Urinary bladder (tissue), 4 donors: Measurements from ENCODE around the gene DENND4B. TPM values are rescaled to one million over a fixed set of nuclear protein-coding genes. Genes with fewer than 3 reads are reported as not detected.
A peak's percentile ranks its signal among the peaks of the same experiment; 100 is the strongest.

Experiments used
- DNase-seq: peaks from one replicate; pipeline ENCODE4 v3.0.0-alpha.2; 2015; ENCODE audit errors: extremely low spot score
- H3K27ac ChIP-seq: one replicate; pipeline ENCODE4 v1.5.1; 2013; ENCODE audit warnings: low read depth, mild to moderate bottlenecking, moderate library complexity
- H3K36me3 ChIP-seq: one replicate; pipeline ENCODE4 v1.6.1; 2013; ENCODE audit warnings: mild to moderate bottlenecking, moderate library complexity; ENCODE audit not compliant: insufficient read depth
- H3K4me1 ChIP-seq: one replicate; pipeline ENCODE4 v1.6.1; 2013; ENCODE audit warnings: mild to moderate bottlenecking, moderate library complexity; ENCODE audit not compliant: insufficient read depth
- H3K4me3 ChIP-seq: one replicate; pipeline ENCODE4 v1.5.1; 2013; ENCODE audit warnings: low read depth, low read length
- WGBS: extraction: QIAGEN DNeasy Blood & Tissue Kit; methylation state at CpG from one replicate; pipeline ENCODE4 v1.1.7; 2013; 5-methylcytosine and 5-hydroxymethylcytosine counted together
- polyA plus RNA-seq: library from polyadenylated mRNA; stranded (reverse); fragments of 200-250 nt; gene quantifications from one replicate; pipeline ENCODE4 v1.2.3, GENCODE V29; 2013
- total RNA-seq: library from RNA; depleted of rRNA; stranded (reverse); fragments of >200 nt; gene quantifications from one replicate; pipeline ENCODE4 v1.2.3, GENCODE V29; 2014
- donor health status: healthy with polysubstance abuse.
- donor health status: healthy.

DENND4B gene
- total and polyA plus RNA-seq, 2 donors: 18.3 to 25.1 TPM

- DNase-seq: no peak
- Histone ChIP-seq H3K4me3 (no peak overlapping the region), H3K36me3 (peaks cover 2% of the 10 kb centered on the region), H3K27ac (no peak overlapping the region), H3K4me1 (no peaks in the 10 kb centered on the region)
- WGBS: 94% methylated on average over 11 of the region's 11 CpGs
Measured at GRCh38 chr1:153933955-153934354, 12.6 kb downstream of the DENND4B start.

GRCh38 chr1:153933430-153933829 lies 13.1 kb downstream of the DENND4B start:
- no peaks in the 10 kb centered on the region for H3K4me1 ChIP-seq
- H3K27ac ChIP-seq: no peak overlapping the region
- no peak for DNase-seq
- no peak overlapping the region for H3K4me3 ChIP-seq
- 89% methylated on average over 14 of the region's 14 CpGs for WGBS
- peaks cover 2% of the 10 kb centered on the region for H3K36me3 ChIP-seq

GRCh38 chr1:153932156-153933131 lies 14.1 kb downstream of the DENND4B start:
- H3K27ac ChIP-seq: no peak overlapping the region
- no peak for DNase-seq
- no peak overlapping the region for H3K4me3 ChIP-seq
- no peaks in the 10 kb centered on the region for H3K4me1 ChIP-seq
- 94% methylated on average over 18 of the region's 18 CpGs for WGBS
- H3K36me3 ChIP-seq: peaks cover 2% of the 10 kb centered on the region

GRCh38 chr1:153929981-153930948 lies 16.3 kb downstream of the DENND4B start:
- H3K36me3 ChIP-seq: peaks cover 2% of the 10 kb centered on the region
- DNase-seq: no peak
- no peak overlapping the region for H3K27ac ChIP-seq
- no peaks in the 10 kb centered on the region for H3K4me1 ChIP-seq
- 81% methylated on average over 14 of the region's 14 CpGs for WGBS
- H3K4me3 ChIP-seq: no peak overlapping the region

GRCh38 chr1:153929426-153929825 lies 17.1 kb downstream of the DENND4B start:
- no peak for DNase-seq
- Histone ChIP-seq H3K27ac (no peak overlapping the region), H3K4me3 (no peak overlapping the region), H3K36me3 (peaks cover 2% of the 10 kb centered on the region), H3K4me1 (no peaks in the 10 kb centered on the region)
- WGBS: 82% methylated on average over 5 of the region's 5 CpGs

- WGBS: 52% methylated on average over 4 of the region's 4 CpGs
- Histone ChIP-seq H3K36me3 (peaks cover 2% of the 10 kb centered on the region), H3K4me1 (no peaks in the 10 kb centered on the region), H3K27ac (no peak overlapping the region), H3K4me3 (no peak overlapping the region)
- DNase-seq: no peak
Measured at GRCh38 chr1:153928791-153929341, 17.7 kb downstream of the DENND4B start.

GRCh38 chr1:153928245-153928644 lies 18.3 kb downstream of the DENND4B start:
- no peak overlapping the region for H3K27ac ChIP-seq
- no peak for DNase-seq
- peaks cover 1% of the 10 kb centered on the region for H3K36me3 ChIP-seq
- no peaks in the 10 kb centered on the region for H3K4me1 ChIP-seq
- 74% methylated on average over 1 of the region's 1 CpG for WGBS
- H3K4me3 ChIP-seq: no peak overlapping the region

- no peak overlapping the region for H3K4me3 ChIP-seq
- H3K27ac ChIP-seq: no peak overlapping the region
- 65% methylated on average over 4 of the region's 4 CpGs for WGBS
Measured at GRCh38 chr1:153926405-153926804, 20.1 kb downstream of the DENND4B start.

GRCh38 chr1:153922972-153923925 lies 23.3 kb downstream of the DENND4B start, which contains the start of gene GATAD2B:
TSS of gene GATAD2B (minus strand) at chr1:153922972. CDS start at chr1:153828347, 94,625 bp downstream.
- Histone ChIP-seq H3K36me3 (peaks cover 1% of the 10 kb centered on the region), H3K27ac (peak within 1 kb of the TSS; percentile 79), H3K4me1 (peaks cover 2% of the 10 kb centered on the region), H3K4me3 (peak within 1 kb of the TSS; percentile 97)
- peak; percentile 100 for DNase-seq
- under 1% methylated on average over 53 of the region's 53 CpGs for WGBS

More at GRCh38 chr1:153926405-153926804, 20.1 kb downstream of the DENND4B start:
- DNase-seq: no peak
- no peaks in the 10 kb centered on the region for H3K4me1 ChIP-seq
- H3K36me3 ChIP-seq: no peaks in the 10 kb centered on the region

GRCh38 chr1:153922076-153922971 lies 24.2 kb downstream of the DENND4B start:
- H3K4me1 ChIP-seq: peaks cover 2% of the 10 kb centered on the region
- WGBS: under 1% methylated on average over 81 of the region's 86 CpGs
- peaks cover 1% of the 10 kb centered on the region for H3K36me3 ChIP-seq
- DNase-seq: no peak
- peak overlapping the region; percentile 73 for H3K27ac ChIP-seq
- peak overlapping the region; percentile 97 for H3K4me3 ChIP-seq

- Histone ChIP-seq H3K4me1 (peaks cover 2% of the 10 kb centered on the region), H3K27ac (no peak overlapping the region), H3K4me3 (peak overlapping the region; percentile 97), H3K36me3 (peaks cover 1% of the 10 kb centered on the region)
- no peak for DNase-seq
- WGBS: 4% methylated on average over 10 of the region's 10 CpGs
Measured at GRCh38 chr1:153921803-153922075, 24.8 kb downstream of the DENND4B start.
